Measurements from ENCODE around the gene GPATCH1.

DNA sequence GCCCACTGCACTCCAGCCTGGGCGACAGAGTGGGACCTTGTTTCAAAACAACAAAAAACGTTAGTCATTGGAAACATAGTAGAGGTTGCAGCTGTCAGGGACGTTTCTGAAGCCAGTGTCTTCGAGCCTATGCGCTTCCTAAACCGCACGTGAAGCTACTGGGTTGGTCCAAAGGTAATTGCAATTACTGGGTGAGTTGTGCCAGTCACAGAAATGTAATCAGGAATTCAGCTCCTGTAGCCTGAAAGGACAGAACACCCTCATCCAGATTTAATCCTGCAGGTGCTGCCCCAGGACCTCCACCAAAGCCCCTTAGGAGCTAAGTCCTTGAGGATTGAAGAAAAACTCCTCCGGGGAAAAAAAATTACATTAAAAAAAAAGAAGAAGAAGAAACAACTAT is 13.9 kb upstream of the GPATCH1 start:
- TF ChIP-seq ZNF184 (tag by site-specific recombination; IDR thresholded peaks at IDR 0.05) (no peak), HOXA7 (CRISPR knock-in tag; IDR thresholded peaks at IDR 0.05; ENCODE audit: borderline replicate concordance) (no peak), ZNF10 (tag by site-specific recombination; IDR thresholded peaks at IDR 0.05) (no peak)
